ENCODE data around the gene ALMS1.
A peak's percentile ranks its signal among the peaks of the same experiment; 100 is the strongest.
"Not testable (repeated sequence)": the region's sequence is repeated elsewhere in the genome, so short reads cannot be mapped to it uniquely, and the experiment has no call there.

ALMS1 gene

GRCh38 chr2:73614997-73615396 is 229.4 kb downstream of the ALMS1 start:
- Histone ChIP-seq H3F3A (ENCODE audit: insufficient read depth) (no peaks in the 10 kb centered on the region), H3K79me2 (ENCODE audit: insufficient read depth, low read length) (no peaks in the 10 kb centered on the region), H3K9me2 (replicated peaks; ENCODE audit: insufficient read depth, low read length) (no peaks in the 10 kb centered on the region), H3K4me2 (ENCODE audit: low read depth, low read length, poor library complexity, severe bottlenecking) (no peak overlapping the region), H3K9ac (ENCODE audit: low read length) (no peak overlapping the region), H2AFZ (ENCODE audit: low read depth, low read length, severe bottlenecking) (no peak overlapping the region), H4K20me1 (ENCODE audit: low read depth, low read length) (no peaks in the 10 kb centered on the region), H3K27ac (ENCODE audit: low read depth, low read length) (no peak overlapping the region), H3K27me3 (ENCODE audit: low read length) (no peaks in the 10 kb centered on the region), H3K9me3 (ENCODE audit: insufficient read depth, low read length) (no peaks in the 10 kb centered on the region), H3K36me3 (ENCODE audit: low read length) (no peaks in the 10 kb centered on the region), H3K4me3 (ENCODE audit: insufficient read depth, low read length, poor library complexity, severe bottlenecking) (no peak overlapping the region)
- TF ChIP-seq CTCF (IDR thresholded peaks at IDR 0.05; ENCODE audit: insufficient read depth, low read length, poor library complexity, severe bottlenecking) (no peak), EZH2phosphoT487 (conservative IDR thresholded peaks at IDR 0.05; ENCODE audit: low read length) (no peak)

- not testable (repeated sequence) for H3K9ac ChIP-seq (ENCODE audit: low read length); H4K20me1 ChIP-seq (ENCODE audit: low read depth, low read length); H3K4me2 ChIP-seq (ENCODE audit: low read depth, low read length, poor library complexity, severe bottlenecking); H3K9me2 ChIP-seq (replicated peaks; ENCODE audit: insufficient read depth, low read length); H3K9me3 ChIP-seq (ENCODE audit: insufficient read depth, low read length); H2AFZ ChIP-seq (ENCODE audit: low read depth, low read length, severe bottlenecking); H3K79me2 ChIP-seq (ENCODE audit: insufficient read depth, low read length); H3K27me3 ChIP-seq (ENCODE audit: low read length); H3F3A ChIP-seq (ENCODE audit: insufficient read depth); H3K27ac ChIP-seq (ENCODE audit: low read depth, low read length); H3K36me3 ChIP-seq (ENCODE audit: low read length); H3K4me3 ChIP-seq (ENCODE audit: insufficient read depth, low read length, poor library complexity, severe bottlenecking)
- TF ChIP-seq CTCF (IDR thresholded peaks at IDR 0.05; ENCODE audit: insufficient read depth, low read length, poor library complexity, severe bottlenecking) = peak; percentile 23
Measured at GRCh38 chr2:73619925-73620324, 234.3 kb downstream of the ALMS1 start.

GRCh38 chr2:73624036-73624435 is 238.4 kb downstream of the ALMS1 start:
- H2AFZ ChIP-seq (ENCODE audit: low read depth, low read length, severe bottlenecking); H3K36me3 ChIP-seq (ENCODE audit: low read length); H3K4me3 ChIP-seq (ENCODE audit: insufficient read depth, low read length, poor library complexity, severe bottlenecking); H4K20me1 ChIP-seq (ENCODE audit: low read depth, low read length); H3K79me2 ChIP-seq (ENCODE audit: insufficient read depth, low read length); H3K27ac ChIP-seq (ENCODE audit: low read depth, low read length); H3F3A ChIP-seq (ENCODE audit: insufficient read depth); H3K9me3 ChIP-seq (ENCODE audit: insufficient read depth, low read length); H3K4me2 ChIP-seq (ENCODE audit: low read depth, low read length, poor library complexity, severe bottlenecking); H3K9ac ChIP-seq (ENCODE audit: low read length); H3K9me2 ChIP-seq (replicated peaks; ENCODE audit: insufficient read depth, low read length); H3K27me3 ChIP-seq (ENCODE audit: low read length): not testable (repeated sequence)

- not testable (repeated sequence) for H3K79me2 ChIP-seq (ENCODE audit: insufficient read depth, low read length); H3K9me2 ChIP-seq (replicated peaks; ENCODE audit: insufficient read depth, low read length); H3K9me3 ChIP-seq (ENCODE audit: insufficient read depth, low read length); H3K36me3 ChIP-seq (ENCODE audit: low read length); H3K27ac ChIP-seq (ENCODE audit: low read depth, low read length); H3F3A ChIP-seq (ENCODE audit: insufficient read depth); H3K9ac ChIP-seq (ENCODE audit: low read length); H3K4me3 ChIP-seq (ENCODE audit: insufficient read depth, low read length, poor library complexity, severe bottlenecking); H2AFZ ChIP-seq (ENCODE audit: low read depth, low read length, severe bottlenecking); H3K27me3 ChIP-seq (ENCODE audit: low read length); H4K20me1 ChIP-seq (ENCODE audit: low read depth, low read length); H3K4me2 ChIP-seq (ENCODE audit: low read depth, low read length, poor library complexity, severe bottlenecking)
Measured at GRCh38 chr2:73624625-73625024, 239.0 kb downstream of the ALMS1 start.

- not testable (repeated sequence) for H3K9me3 ChIP-seq (ENCODE audit: insufficient read depth, low read length); H3K9me2 ChIP-seq (replicated peaks; ENCODE audit: insufficient read depth, low read length); H3K36me3 ChIP-seq (ENCODE audit: low read length); H3K4me2 ChIP-seq (ENCODE audit: low read depth, low read length, poor library complexity, severe bottlenecking); H3K27me3 ChIP-seq (ENCODE audit: low read length); H3F3A ChIP-seq (ENCODE audit: insufficient read depth); H3K79me2 ChIP-seq (ENCODE audit: insufficient read depth, low read length); H4K20me1 ChIP-seq (ENCODE audit: low read depth, low read length); H3K4me3 ChIP-seq (ENCODE audit: insufficient read depth, low read length, poor library complexity, severe bottlenecking); H3K27ac ChIP-seq (ENCODE audit: low read depth, low read length); H3K9ac ChIP-seq (ENCODE audit: low read length); H2AFZ ChIP-seq (ENCODE audit: low read depth, low read length, severe bottlenecking)
Measured at GRCh38 chr2:73626237-73626636, 240.6 kb downstream of the ALMS1 start.

- not testable (repeated sequence) for H3K9me3 ChIP-seq (ENCODE audit: insufficient read depth, low read length); H3K9ac ChIP-seq (ENCODE audit: low read length); H3K27me3 ChIP-seq (ENCODE audit: low read length); H4K20me1 ChIP-seq (ENCODE audit: low read depth, low read length); H3K36me3 ChIP-seq (ENCODE audit: low read length); H3K27ac ChIP-seq (ENCODE audit: low read depth, low read length); H2AFZ ChIP-seq (ENCODE audit: low read depth, low read length, severe bottlenecking); H3F3A ChIP-seq (ENCODE audit: insufficient read depth); H3K9me2 ChIP-seq (replicated peaks; ENCODE audit: insufficient read depth, low read length); H3K4me3 ChIP-seq (ENCODE audit: insufficient read depth, low read length, poor library complexity, severe bottlenecking); H3K4me2 ChIP-seq (ENCODE audit: low read depth, low read length, poor library complexity, severe bottlenecking); H3K79me2 ChIP-seq (ENCODE audit: insufficient read depth, low read length)
Measured at GRCh38 chr2:73628493-73628892, 242.9 kb downstream of the ALMS1 start.
